Measurements from ENCODE around the gene CSTA.
A peak's percentile ranks its signal among the peaks of the same experiment; 100 is the strongest.
"Not testable (repeated sequence)": the region's sequence is repeated elsewhere in the genome, so short reads cannot be mapped to it uniquely, and the experiment has no call there.

CSTA gene

GRCh38 chr3:122322095-122323075 lies 2.7 kb upstream of the CSTA start:
- no peak for DNase-seq

- no peak for DNase-seq
Measured at GRCh38 chr3:122325769-122326168, 721 bp downstream of the CSTA start.

- no peak for DNase-seq
Measured at GRCh38 chr3:122331886-122332285, 6.8 kb downstream of the CSTA start.

DNA sequence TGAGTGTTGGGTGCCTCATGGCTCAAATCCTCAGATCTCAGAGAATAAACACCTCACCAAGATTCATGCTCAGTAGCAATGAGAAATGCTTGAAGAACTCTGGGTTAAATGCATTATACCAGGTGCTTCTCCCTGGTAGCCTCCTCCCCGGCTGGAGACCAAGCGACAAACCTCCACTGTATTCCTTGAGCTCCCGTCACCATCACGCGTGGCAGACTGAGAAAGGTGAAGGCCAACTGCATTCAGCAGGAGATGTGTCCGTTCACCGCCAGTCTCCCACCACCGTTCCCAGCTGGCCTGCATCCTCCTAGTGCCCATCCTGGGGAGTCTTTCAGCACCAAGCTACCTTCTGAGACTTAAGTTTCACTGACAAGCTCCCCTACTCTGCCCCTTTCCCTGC lies 7.5 kb downstream of the CSTA start:
- DNase-seq = no peak

GRCh38 chr3:122342803-122343202 lies 17.8 kb downstream of the CSTA start:
- DNase-seq = no peak

DNA sequence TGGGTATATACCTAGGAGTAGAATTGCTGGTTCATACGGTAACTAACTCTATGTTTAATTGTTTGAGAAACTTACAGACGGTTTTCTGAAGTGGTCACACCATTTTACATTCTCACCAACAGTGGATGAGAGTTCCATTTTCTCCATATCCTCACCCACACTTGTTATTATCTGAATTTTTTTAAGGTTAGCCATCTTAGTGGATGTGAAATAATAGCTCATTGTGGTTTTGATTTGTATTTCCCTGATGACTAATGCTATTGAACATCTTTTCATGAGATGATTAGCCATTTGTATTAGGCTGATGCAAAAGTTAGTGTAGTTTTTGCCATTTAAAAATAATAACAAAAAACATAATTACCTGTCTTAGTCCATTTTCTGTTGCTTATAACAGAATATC lies 18.6 kb downstream of the CSTA start:
- no peak for DNase-seq

GRCh38 chr3:122349171-122349570 lies 24.1 kb downstream of the CSTA start:
- no peak for DNase-seq

GRCh38 chr3:122350814-122351418 lies 25.9 kb downstream of the CSTA start:
- no peak for DNase-seq

DNA sequence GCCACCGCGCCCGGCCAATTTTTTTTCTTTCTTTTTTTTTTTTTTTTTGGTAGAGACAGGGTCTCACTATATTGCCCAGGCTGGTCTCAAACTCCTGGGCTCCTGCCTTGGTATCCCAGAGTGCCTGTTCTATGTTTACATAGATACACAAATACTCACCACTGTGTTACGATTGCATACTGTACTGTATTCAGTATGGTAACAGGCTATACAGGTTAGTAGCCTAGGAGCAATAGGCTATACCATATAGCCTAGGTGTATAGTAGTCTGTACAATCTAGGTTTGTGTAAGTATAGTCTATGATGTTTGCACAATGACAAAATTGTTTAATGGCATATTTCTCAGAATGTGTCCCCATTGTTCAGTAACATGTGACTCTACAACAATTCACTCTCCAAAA lies 26.6 kb downstream of the CSTA start:
- DNase-seq = no peak

DNA sequence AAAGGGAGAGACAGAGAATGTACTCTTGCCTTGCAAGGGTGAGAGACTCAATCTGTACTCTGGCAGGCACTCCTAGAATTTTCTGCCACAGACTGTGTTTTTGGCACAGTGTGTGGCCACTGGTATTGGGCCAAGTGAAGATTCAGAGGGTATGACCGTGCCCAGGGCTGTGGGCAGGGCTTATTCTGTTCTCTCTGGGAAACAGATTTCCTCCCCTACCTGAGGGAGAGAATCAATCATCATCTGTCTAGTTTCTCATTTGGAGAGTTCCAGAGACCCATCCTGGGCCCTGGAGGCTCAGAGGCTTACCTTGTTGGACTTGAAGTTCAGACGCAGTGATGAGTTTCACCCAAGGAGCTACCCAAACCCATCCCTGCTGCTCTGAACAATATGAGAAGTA lies 28.2 kb downstream of the CSTA start:
- DNase-seq = no peak

GRCh38 chr3:122353893-122354401 lies 28.9 kb downstream of the CSTA start:
- no peak for DNase-seq

DNA sequence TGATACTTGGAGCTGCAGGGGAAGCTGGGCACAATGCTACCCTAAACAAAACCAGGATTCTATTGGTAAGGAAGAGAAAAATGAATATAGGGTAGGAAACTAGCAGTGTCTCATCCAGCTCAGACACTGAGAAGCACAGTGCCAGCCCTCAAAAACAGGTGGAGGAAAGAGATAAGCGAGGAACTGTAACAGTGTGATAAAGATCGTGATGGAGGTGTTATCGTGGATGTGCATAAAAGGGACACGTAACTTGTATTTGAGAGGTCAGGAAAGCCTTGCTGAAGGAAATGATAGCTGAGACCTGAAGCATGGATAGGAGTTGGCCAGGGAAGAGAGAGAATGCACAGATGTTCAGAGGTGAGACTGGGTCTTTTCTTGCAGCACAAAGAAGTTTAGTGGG lies 30.6 kb downstream of the CSTA start:
- DNase-seq = no peak

GRCh38 chr3:122356402-122356801 lies 31.4 kb downstream of the CSTA start:
- peak; percentile 1 for DNase-seq

DNA sequence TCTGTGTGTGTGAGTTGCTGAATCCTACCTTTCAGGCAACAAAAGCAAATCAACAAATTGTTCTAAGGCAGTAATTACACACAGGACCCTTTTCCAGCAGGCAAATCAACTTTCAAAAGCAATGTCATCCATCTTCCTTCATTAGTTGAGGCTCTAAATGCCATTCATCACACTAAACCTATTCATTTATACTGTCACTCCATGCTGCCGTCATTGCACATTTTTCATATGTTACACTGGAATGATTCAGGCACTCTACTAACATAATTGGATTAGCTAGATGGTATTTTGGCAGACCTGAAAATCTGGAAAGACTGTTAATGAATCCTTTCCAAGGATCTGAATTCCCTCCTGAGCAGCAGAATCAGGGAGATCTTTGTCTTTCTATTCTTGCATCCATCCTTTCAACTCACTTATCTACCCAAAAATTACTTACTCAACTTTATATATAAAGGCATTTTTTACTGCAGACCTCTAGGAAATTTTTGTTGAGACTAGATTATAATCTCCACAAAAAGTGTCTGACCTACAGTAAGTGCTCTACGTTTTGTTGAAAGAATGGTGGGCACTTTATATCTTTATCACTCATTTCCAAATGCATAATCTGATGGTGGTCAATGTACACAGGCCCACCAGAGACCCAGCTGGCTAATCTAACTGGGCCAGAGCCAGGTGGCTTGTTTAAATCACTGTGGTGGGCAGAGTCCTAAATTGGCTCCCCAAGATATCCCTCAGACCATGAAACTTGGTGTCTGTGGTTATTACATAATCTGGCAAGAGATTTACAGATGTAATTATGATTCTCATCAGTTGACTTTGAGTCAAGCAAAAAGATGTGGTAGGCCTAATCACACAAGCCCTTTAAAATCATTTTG lies 33.0 kb downstream of the CSTA start:
- no peak for DNase-seq

DNA sequence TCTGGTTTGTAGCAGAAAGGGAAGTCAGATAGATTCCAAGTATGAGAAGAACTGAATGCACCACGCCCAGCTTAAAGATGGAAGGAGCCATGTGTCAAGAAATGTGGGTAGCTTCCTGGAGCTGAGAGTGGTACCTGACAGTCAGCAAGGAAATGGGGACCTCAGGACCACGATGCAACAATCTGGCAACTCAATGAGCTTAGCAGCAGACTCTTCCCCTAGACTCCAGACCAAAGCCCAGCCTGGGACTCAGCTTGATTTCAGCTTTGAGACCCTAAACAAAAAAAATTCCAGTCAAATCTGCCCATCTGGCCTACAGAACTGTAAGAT lies 33.6 kb downstream of the CSTA start:
- no peak for DNase-seq

- no peak for DNase-seq
Measured at GRCh38 chr3:122362026-122362425, 37.0 kb downstream of the CSTA start.

DNA sequence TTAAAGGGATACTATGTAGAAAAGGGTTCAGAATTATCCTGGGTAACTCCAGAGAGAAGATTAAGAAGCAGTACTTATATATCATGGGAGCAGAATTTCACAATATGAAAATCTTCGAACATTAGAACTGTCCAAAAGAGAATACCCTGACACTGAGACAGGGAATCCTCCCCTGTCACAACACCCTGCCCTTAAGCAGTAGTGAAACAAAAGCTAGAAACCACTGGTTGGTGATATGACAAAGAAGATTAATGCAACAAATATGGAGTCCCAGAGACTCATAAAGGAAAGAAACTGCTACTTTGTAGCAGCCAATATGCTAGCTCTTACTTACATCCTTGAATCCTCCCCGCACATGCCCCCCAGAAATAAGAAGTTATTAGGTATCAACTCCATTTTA lies 39.4 kb downstream of the CSTA start:
- no peak for DNase-seq

GRCh38 chr3:122365073-122365472 lies 40.0 kb downstream of the CSTA start:
- DNase-seq = no peak

- not testable (repeated sequence) for DNase-seq
Measured at GRCh38 chr3:122365582-122366378, 40.7 kb downstream of the CSTA start.

DNA sequence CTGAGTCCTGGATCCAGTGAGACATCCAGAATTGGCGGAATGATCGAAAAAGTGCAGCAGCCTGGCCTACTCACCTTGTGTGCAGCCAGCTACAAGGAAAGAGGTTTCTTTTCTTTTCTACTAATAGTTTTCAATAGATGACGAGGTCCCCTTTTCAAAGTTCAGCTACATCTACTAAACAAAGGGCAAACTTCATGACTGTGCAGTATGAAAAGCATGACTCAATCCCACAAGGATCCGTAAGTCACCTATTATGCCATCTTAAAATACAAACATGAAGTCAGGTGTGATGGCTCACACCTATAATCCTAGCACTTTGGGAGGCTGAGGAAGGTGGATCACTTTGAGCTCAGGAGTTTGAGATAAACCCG lies 41.3 kb downstream of the CSTA start:
- no peak for DNase-seq

GRCh38 chr3:122374034-122374433 lies 49.0 kb downstream of the CSTA start:
- no peak for DNase-seq

DNA sequence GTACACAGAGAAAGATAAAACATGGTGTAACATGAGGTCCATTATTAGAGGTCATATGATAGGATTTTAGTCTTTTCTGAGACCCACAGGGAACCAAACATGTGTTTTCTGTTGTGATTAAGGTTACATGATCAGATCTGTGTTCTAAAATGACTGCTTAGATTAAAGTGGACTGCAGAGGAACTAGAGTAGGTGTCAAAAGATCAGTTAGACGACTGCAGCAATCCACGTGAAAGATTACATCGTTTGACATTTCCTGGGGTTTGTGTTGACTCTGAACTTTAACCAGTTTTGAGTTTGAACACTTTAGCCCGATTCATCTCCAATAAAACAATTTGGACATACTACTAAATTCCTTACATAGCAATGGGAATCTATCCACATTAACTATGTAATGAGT lies 52.9 kb downstream of the CSTA start:
- no peak for DNase-seq
